Umbilical cord (tissue), 2 donors: ENCODE data around the gene ACTR6. TPM values are rescaled to one million over a fixed set of nuclear protein-coding genes. Genes with fewer than 3 reads are reported as not detected.

Source experiments
- DNase-seq: peaks from one replicate; pipeline ENCODE4 v3.0.0-alpha.2; 2015; ENCODE audit warnings: low spot score
- total RNA-seq: library from RNA; depleted of rRNA; stranded (reverse); fragments of >200 nt; gene quantifications from one replicate; pipeline ENCODE4 v1.2.3, GENCODE V29; 2014; ENCODE audit warnings: low replicate concordance; ENCODE audit not compliant: insufficient read depth

ACTR6 gene
- total RNA-seq, 1 donor from 2014 or later = 26.2 TPM

DNA sequence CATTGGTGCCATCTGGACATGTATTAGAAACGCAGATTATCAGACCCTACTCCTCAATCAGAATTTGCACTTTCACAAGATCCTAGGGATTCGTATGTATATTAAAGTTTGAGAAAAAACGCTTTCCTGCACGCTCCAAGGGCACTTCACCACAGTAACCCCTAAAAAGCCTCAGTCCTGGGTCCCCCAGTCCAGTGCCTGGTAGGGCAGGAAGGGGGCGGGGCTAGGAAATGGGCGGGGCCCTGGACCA lies 65.9 kb downstream of the ACTR6 start:
- no peak for DNase-seq

DNA sequence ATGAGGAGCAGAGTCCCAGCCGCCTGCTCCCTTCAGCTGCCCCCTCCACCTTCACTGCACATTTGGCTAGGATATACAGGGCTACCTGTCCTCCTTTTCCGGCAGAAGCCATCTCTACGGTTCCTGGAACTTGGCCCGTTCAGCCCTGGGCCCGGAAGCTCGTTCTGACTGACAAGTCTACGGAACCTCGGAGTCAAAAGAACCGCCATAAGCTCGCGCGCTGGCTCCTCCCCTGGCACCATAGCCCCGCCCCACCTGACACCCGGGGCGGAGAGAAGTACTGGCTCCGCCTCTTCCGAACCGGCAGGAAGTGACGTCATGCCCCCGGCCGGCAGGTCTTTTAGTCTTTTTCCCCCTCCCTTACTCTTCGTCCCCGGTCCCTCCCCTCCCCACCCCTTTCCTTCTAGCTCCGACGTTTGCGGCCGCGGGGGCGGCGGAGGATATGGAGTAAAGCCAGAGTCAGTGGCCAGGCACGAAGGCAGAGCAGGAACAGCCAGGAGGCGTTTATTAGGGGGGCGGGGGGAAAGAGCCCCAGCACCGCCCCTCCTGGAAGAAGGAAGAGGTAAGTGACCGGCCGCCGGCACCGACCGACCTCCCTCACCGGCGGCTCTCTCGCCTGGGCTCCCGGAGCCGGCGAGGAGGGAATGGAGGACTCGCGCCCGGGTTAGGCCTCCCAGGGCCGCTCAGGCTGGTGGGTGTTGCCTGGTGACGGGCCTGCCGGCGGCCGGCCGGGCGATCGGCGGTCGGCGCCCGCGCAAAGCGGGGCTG lies 66.4 kb downstream of the ACTR6 start, which contains the start of the genes DEPDC4 and SCYL2:
DEPDC4 (minus strand) TSS at position 245 of the 768 bp plus-strand sequence; CDS start at position 242, 3 bp downstream.
SCYL2 (plus strand) TSS at position 343 of the 768 bp plus-strand sequence. CDS start 15,794 bp downstream, outside the sequence.
- peak; percentile 98 for DNase-seq

DNA sequence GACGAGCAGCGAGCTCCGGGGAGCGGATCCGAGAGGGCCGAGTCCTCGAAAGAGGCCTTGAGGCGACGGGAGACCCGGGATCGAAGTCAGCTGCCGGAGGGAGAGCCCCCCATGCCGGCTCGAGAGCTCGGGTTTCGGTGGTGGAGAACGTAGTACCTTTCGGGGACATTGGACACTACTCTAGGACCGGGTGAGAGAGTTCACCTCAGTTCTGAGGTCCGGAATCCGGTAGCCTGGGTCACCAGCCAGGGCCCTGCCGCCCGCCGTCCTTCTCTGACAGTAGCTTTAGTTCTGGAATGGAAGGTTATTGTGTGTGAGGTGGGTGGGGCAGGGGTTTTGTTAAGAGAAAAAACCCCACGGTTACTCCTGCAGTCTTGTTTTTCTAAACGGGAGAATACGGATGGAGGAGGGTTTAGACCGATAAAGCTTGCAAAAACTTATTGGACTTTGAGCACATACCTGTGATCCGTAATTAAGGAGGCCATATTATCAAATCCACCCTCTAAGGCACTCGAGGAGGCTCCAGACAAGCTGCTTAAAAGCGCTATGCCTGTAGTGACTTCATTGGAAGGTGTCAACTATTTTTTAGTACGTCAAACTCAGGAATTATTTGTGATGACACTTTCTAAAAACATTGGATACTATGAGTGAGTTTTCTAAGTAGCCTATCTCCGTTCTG lies 67.1 kb downstream of the ACTR6 start:
- no peak for DNase-seq

DNA sequence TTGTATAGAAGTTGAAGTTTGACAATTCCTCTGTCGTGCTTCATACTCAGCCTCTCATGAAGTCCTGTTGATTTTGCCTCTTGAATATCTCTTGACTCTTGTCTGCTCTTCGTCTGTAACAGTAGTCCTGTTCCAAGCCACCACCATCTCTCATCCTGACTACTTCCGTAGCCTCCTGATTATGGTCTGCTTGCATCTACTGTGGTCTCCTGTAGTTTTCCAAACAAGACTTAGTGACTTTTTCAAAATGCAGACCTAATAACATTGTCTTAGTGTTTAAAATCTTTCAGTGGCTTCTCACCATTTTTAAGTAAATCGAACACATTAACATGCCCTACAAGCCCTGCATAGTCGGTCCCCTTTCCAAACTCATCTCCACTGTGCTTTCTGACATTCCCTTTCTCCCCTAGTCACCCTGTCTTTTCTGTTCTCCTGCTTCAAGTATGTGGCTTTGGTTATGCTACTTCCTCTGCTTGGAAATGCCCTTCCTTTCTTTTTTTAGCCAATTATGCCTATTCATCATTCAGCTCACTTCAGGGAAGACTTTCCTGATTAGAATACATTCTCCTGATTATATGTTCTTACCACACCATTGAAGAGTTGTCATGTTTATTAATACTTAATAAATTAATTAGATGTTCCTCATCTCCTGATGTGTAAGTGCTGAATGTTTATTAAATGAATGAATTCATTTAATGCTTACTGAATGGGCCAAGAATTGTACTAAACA lies 68.4 kb downstream of the ACTR6 start:
- no peak for DNase-seq

DNA sequence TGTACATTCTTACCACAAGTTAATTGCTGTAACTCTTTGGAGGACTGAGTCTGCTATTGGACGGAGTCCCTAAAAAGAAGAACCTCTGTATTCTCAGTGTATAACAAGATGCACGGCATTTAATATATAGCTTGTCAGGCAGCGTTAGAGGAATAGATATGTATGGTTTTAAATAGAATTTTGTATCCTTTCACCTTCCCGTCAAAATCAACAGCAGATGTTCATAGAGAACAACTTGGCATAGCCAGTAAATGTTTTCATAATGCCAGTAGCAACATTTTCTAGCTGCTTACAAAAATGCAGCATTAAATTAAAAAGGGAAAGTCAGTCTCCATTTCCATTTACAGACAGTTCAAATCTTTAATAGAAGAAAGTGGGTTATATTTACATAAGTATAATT lies 73.2 kb downstream of the ACTR6 start:
- DNase-seq = no peak

Other genes starting within 250 kb of the ACTR6 start
- gene ANKS1B, start 215.9 kb upstream of the ACTR6 start, total RNA-seq = 65.5 TPM
- gene BLTP3B, start 57.9 kb upstream of the ACTR6 start, total RNA-seq = 104 TPM
- gene DEPDC4, start 66.3 kb downstream of the ACTR6 start, total RNA-seq = not detected
- 35.9 TPM for gene SCYL2, start 66.4 kb downstream of the ACTR6 start, total RNA-seq
- 1.7 TPM for gene SLC17A8, start 156.3 kb downstream of the ACTR6 start, total RNA-seq